ENCODE measurements around the gene CNIH1. TPM values are rescaled to one million over a fixed set of nuclear protein-coding genes. Genes with fewer than 3 reads are reported as not detected.
"Not testable (repeated sequence)": the region's sequence is repeated elsewhere in the genome, so short reads cannot be mapped to it uniquely, and the experiment has no call there.

The CNIH1 gene
- total RNA-seq, 1 donor from 2014 or later, result 89.0 TPM

DNA sequence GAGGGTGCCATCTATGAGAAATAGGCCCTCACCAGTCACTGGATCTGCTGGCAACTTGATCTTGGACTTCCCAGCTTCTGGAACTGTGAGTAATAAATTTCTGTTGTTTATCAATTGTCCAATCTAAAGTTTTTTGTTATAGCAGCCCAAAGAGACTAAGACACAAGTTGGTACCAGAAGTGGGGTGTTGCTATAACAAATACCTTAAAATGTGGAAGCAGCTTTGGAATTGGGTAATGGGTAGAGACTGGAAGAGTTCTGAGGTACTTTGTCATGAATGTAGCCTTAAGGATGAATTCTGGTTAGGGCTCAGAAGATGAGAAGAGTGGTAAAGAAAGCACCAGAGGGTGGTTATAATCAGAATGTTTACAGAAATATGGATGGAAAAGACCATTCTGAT is 26.1 kb upstream of the CNIH1 start:
- Histone ChIP-seq H3K36me3 (peaks cover 18% of the 10 kb centered on the region), H3K4me3 (no peak overlapping the region), H3K4me1 (peaks cover 16% of the 10 kb centered on the region), H3K27ac (replicated peaks) (no peak overlapping the region), H3K9me3 (replicated peaks) (peaks cover 16% of the 10 kb centered on the region), H3K27me3 (ENCODE audit: low read depth) (no peaks in the 10 kb centered on the region)
- no peak for DNase-seq
- intact Hi-C loops (cut with micrococcal nuclease), result no loop called here
- no peak for TF ChIP-seq CTCF (IDR thresholded peaks at IDR 0.05; ENCODE audit: borderline replicate concordance)

- no peak for DNase-seq
- Histone ChIP-seq H3K36me3 (peaks cover 18% of the 10 kb centered on the region), H3K4me1 (no peaks in the 10 kb centered on the region), H3K4me3 (no peak overlapping the region), H3K27me3 (ENCODE audit: low read depth) (no peaks in the 10 kb centered on the region), H3K9me3 (replicated peaks) (peaks cover 16% of the 10 kb centered on the region), H3K27ac (replicated peaks) (no peak overlapping the region)
- no peak for TF ChIP-seq CTCF (IDR thresholded peaks at IDR 0.05; ENCODE audit: borderline replicate concordance)
- intact Hi-C loops (cut with micrococcal nuclease), result no loop called here
Measured at GRCh38 chr14:54465654-54466053, 24.5 kb upstream of the CNIH1 start.

DNA sequence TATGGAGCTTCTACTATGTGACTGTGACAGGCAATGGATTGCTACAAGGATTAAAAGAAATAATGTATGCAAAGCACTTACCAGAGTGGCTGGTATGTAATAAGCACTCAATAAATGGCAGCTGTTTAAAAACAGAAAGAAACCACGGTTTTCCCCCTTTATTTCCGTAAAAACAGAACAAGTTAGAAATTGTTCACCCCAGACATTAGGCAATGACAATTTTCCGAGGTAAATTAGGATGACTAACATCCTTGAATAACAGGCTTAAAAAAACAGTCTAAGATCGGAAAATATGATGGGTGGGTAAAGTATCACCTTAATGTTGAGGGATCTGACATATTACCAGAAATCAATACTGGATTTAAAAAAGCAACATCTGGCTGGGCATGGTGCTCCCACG is 20.9 kb upstream of the CNIH1 start:
- DNase-seq, result no peak
- intact Hi-C loops (cut with micrococcal nuclease), result no loop called here

DNA sequence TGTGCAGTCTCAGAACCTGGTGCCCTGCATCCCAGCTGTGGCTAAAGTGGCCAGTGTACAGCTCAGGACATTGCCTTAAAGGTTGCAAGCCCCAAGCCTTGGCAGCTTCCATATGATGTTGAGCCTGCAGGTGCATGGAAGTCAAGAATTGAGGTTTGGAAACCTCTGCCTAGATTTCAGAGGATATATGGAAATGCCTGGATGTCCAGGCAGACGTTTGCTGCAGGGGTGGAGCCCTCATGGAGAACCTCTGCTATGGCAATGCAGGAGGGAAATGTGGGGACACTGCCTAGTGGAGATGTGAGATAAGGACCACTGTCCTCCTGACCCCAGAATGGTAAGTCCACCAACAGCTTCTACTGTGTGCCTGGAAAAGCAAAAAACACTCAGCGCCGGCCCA is 17.9 kb upstream of the CNIH1 start:
- no peak for DNase-seq
- no peak for TF ChIP-seq CTCF (IDR thresholded peaks at IDR 0.05; ENCODE audit: borderline replicate concordance)
- Histone ChIP-seq H3K9me3 (replicated peaks) (no peaks in the 10 kb centered on the region), H3K36me3 (no peaks in the 10 kb centered on the region), H3K4me3 (no peak overlapping the region), H3K27me3 (ENCODE audit: low read depth) (no peaks in the 10 kb centered on the region), H3K4me1 (no peaks in the 10 kb centered on the region), H3K27ac (replicated peaks) (no peak overlapping the region)
- intact Hi-C loops (cut with micrococcal nuclease), result no loop called here

More for the DNA sequence above, 20.9 kb upstream of the CNIH1 start:
- no peak overlapping the region for H3K4me3 ChIP-seq
- peaks cover 3% of the 10 kb centered on the region for H3K9me3 ChIP-seq (replicated peaks)
- H3K4me1 ChIP-seq, result no peaks in the 10 kb centered on the region
- TF ChIP-seq CTCF (IDR thresholded peaks at IDR 0.05; ENCODE audit: borderline replicate concordance), result no peak
- no peak overlapping the region for H3K27ac ChIP-seq (replicated peaks)
- H3K36me3 ChIP-seq, result peaks cover 1% of the 10 kb centered on the region
- H3K27me3 ChIP-seq (ENCODE audit: low read depth), result no peaks in the 10 kb centered on the region

GRCh38 chr14:54458536-54458935 is 17.4 kb upstream of the CNIH1 start:
- H3K9me3 ChIP-seq (replicated peaks); intact Hi-C loops (cut with micrococcal nuclease); H3K27me3 ChIP-seq (ENCODE audit: low read depth); H3K27ac ChIP-seq (replicated peaks); H3K4me3 ChIP-seq; H3K4me1 ChIP-seq; DNase-seq; H3K36me3 ChIP-seq: not testable (repeated sequence)

GRCh38 chr14:54457609-54457996 is 16.4 kb upstream of the CNIH1 start:
- Histone ChIP-seq H3K9me3 (replicated peaks) (no peaks in the 10 kb centered on the region), H3K4me1 (no peaks in the 10 kb centered on the region), H3K27ac (replicated peaks) (no peak overlapping the region), H3K36me3 (no peaks in the 10 kb centered on the region), H3K4me3 (no peak overlapping the region), H3K27me3 (ENCODE audit: low read depth) (no peaks in the 10 kb centered on the region)
- no peak for DNase-seq
- intact Hi-C loops (cut with micrococcal nuclease), result no loop called here
- TF ChIP-seq CTCF (IDR thresholded peaks at IDR 0.05; ENCODE audit: borderline replicate concordance), result no peak

DNA sequence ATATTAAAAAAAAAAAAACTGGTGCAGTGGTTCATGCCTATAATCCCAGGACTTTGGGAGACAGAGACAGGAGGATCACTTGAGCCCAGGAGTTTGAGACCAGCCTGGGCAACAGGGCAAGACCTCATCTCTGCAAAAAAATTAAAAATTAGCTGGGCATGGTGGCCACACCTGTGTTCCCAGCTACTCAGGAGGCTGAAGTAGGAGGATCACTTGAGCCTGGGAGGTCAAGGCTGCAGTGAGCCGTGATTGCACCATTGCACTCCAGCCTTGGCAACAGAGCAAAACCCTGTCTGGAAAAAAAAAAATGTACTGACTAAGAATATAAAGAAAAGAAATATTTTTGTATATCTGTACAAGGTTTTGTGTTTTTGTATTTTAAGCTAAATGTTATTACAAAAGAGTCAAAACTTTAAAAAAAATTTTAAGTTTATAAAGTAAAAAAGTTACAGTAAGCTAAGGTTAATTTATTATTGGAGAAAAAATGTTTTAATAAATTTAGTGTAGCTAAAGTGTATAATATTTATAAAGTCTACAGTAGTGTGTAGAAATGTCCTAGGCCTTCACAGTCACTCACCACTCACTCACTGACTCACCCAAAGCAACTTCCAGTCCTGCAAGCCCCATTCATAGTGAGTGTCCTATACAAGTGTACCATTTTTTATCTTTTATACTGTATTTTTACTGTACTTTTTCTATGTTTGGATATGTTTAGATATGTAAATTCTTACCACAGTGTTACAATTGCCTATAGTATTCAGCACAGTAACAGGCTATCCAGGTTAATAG is 15.8 kb upstream of the CNIH1 start:
- H3K27ac ChIP-seq (replicated peaks); intact Hi-C loops (cut with micrococcal nuclease); H3K27me3 ChIP-seq (ENCODE audit: low read depth); H3K4me1 ChIP-seq; H3K4me3 ChIP-seq; DNase-seq; H3K9me3 ChIP-seq (replicated peaks); H3K36me3 ChIP-seq: not testable (repeated sequence)

All from left ventricle myocardium inferior (tissue), 1 donor.